Activated CD4-positive, alpha-beta memory T cell treated with anti-CD3 and anti-CD28 coated beads, Interleukin-2, amount 10 ng/mL, durations not matched to agents 7 days and 5 days (primary cell): Measurements from ENCODE around the gene HIP1R. TPM values are rescaled to one million over a fixed set of nuclear protein-coding genes. Genes with fewer than 3 reads are reported as not detected.

Experiments
- CTCF ChIA-PET: fragments of 350-600 bp; sonication (Branson Sonifier 250); formaldehyde crosslinking; loops from one replicate; lab custom pipeline; 2021; ENCODE audit warnings: antibody characterized with exemption, inconsistent platforms; lab: Charles Lee
- POLR2A ChIA-PET: fragments of 350-600 bp; sonication (Branson Sonifier 250); formaldehyde crosslinking; loops from one replicate; lab custom pipeline; 2021; ENCODE audit warnings: antibody characterized with exemption; lab: Charles Lee
- DNase-seq: peaks from one replicate; pipeline ENCODE4 v3.0.0-alpha.2; 2020
- H3K27ac Mint-ChIP-seq: one replicate; pipeline ENCODE4 v1.8.0; 2021; ENCODE audit warnings: mild to moderate bottlenecking, mixed read lengths
- H3K27me3 Mint-ChIP-seq: one replicate; pipeline ENCODE4 v1.8.0; 2021; ENCODE audit warnings: mixed read lengths
- H3K36me3 Mint-ChIP-seq: one replicate; pipeline ENCODE4 v1.8.0; 2021; ENCODE audit warnings: low read depth, mixed read lengths
- H3K4me1 Mint-ChIP-seq: one replicate; pipeline ENCODE4 v1.8.0; 2021; ENCODE audit warnings: mixed read lengths
- H3K4me3 Mint-ChIP-seq: one replicate; pipeline ENCODE4 v1.8.0; 2021; ENCODE audit warnings: mild to moderate bottlenecking, mixed read lengths
- H3K9me3 Mint-ChIP-seq: one replicate; pipeline ENCODE4 v1.8.0; 2021; ENCODE audit warnings: mixed read lengths
- total RNA-seq, 2 experiments: library from RNA; stranded (reverse); gene quantifications; one replicate each; pipeline ENCODE4 v1.2.3, GENCODE V29; 2021

The HIP1R gene
- total RNA-seq, 2 experiments from 2014 or later: 23.4 to 24.7 TPM

- Mint-ChIP-seq H3K36me3 (peaks cover 35% of the 10 kb centered on the region), H3K4me1 (peaks cover 78% of the 10 kb centered on the region), H3K9me3 (no peaks in the 10 kb centered on the region), H3K27ac (no peak overlapping the region), H3K4me3 (no peak overlapping the region), H3K27me3 (peaks cover 3% of the 10 kb centered on the region)
- CTCF ChIA-PET: interaction anchor here (1.1 to 1.6 kb wide), 5 partner anchors 9 to 75 kb away, joined by 3 to 6 read pairs (median 4); no protein-coding TSS in a partner anchor
- no peak for DNase-seq
- POLR2A ChIA-PET: interaction anchor here (1.3 to 11.5 kb wide), 4 partner anchors 9 to 18 kb away, joined by 3 to 136 read pairs (median 6); partner anchors contain the start of gene VPS37B
Measured at GRCh38 chr12:122880155-122880667, 45.0 kb downstream of the HIP1R start.

GRCh38 chr12:122880668-122881067, 45.4 kb downstream of the HIP1R start:
- POLR2A ChIA-PET: interaction anchor here (1.3 to 11.5 kb wide), 4 partner anchors 9 to 18 kb away, joined by 3 to 136 read pairs (median 6); partner anchors contain the start of gene VPS37B
- H3K4me3 Mint-ChIP-seq: no peak overlapping the region
- H3K4me1 Mint-ChIP-seq: peaks cover 74% of the 10 kb centered on the region
- peaks cover 35% of the 10 kb centered on the region for H3K36me3 Mint-ChIP-seq
- no peaks in the 10 kb centered on the region for H3K9me3 Mint-ChIP-seq
- DNase-seq: no peak
- no peak overlapping the region for H3K27ac Mint-ChIP-seq
- CTCF ChIA-PET: interaction anchor here (0.8 to 1.4 kb wide), 4 partner anchors 9 to 74 kb away, joined by 3 to 6 read pairs (median 4); no protein-coding TSS in a partner anchor
- H3K27me3 Mint-ChIP-seq: peaks cover 3% of the 10 kb centered on the region

- Mint-ChIP-seq H3K4me3 (no peak overlapping the region), H3K27me3 (peaks cover 3% of the 10 kb centered on the region), H3K36me3 (peaks cover 28% of the 10 kb centered on the region), H3K9me3 (no peaks in the 10 kb centered on the region), H3K4me1 (peaks cover 74% of the 10 kb centered on the region), H3K27ac (no peak overlapping the region)
- POLR2A ChIA-PET: interaction anchor here (1.1 to 11.5 kb wide), 3 partner anchors 12 to 47 kb away, joined by 3 to 136 read pairs (median 6); partner anchors contain the start of gene VPS37B
- CTCF ChIA-PET: interaction anchor here (1.0 to 2.0 kb wide), 7 partner anchors 11 to 71 kb away, joined by 3 to 9 read pairs (median 4); no protein-coding TSS in a partner anchor
- DNase-seq: no peak
Measured at GRCh38 chr12:122882908-122883558, 47.8 kb downstream of the HIP1R start.

- Mint-ChIP-seq H3K36me3 (peaks cover 26% of the 10 kb centered on the region), H3K27ac (no peak overlapping the region), H3K4me1 (peaks cover 76% of the 10 kb centered on the region), H3K4me3 (no peak overlapping the region), H3K27me3 (peaks cover 3% of the 10 kb centered on the region), H3K9me3 (no peaks in the 10 kb centered on the region)
- CTCF ChIA-PET: no interaction called here
- POLR2A ChIA-PET: interaction anchor here (11.5 kb wide), 1 partner anchor 14 kb away, joined by 136 read pairs; the partner anchor contains the start of gene VPS37B
- no peak for DNase-seq
Measured at GRCh38 chr12:122884091-122884826, 49.0 kb downstream of the HIP1R start.

- DNase-seq: no peak
- no peaks in the 10 kb centered on the region for H3K9me3 Mint-ChIP-seq
- H3K4me1 Mint-ChIP-seq: peaks cover 77% of the 10 kb centered on the region
- ChIA-PET CTCF (no interaction called here), POLR2A (interaction anchor here (11.5 kb wide), 1 partner anchor 14 kb away, joined by 136 read pairs; the partner anchor contains the start of gene VPS37B)
- H3K27me3 Mint-ChIP-seq: peaks cover 3% of the 10 kb centered on the region
- no peak overlapping the region for H3K4me3 Mint-ChIP-seq
- peaks cover 21% of the 10 kb centered on the region for H3K36me3 Mint-ChIP-seq
- H3K27ac Mint-ChIP-seq: no peak overlapping the region
Measured at GRCh38 chr12:122884860-122885259, 49.6 kb downstream of the HIP1R start.

- H3K36me3 Mint-ChIP-seq: peaks cover 18% of the 10 kb centered on the region
- no peaks in the 10 kb centered on the region for H3K9me3 Mint-ChIP-seq
- DNase-seq: no peak
- ChIA-PET POLR2A (interaction anchor here (1.2 to 11.5 kb wide), 3 partner anchors 12 to 220 kb away, joined by 3 to 136 read pairs (median 32); partner anchors contain the start of gene VPS37B), CTCF (interaction anchor here (0.5 kb wide), 1 partner anchor 742 kb away, joined by 3 read pairs; no protein-coding TSS in a partner anchor)
- no peak overlapping the region for H3K27ac Mint-ChIP-seq
- H3K4me3 Mint-ChIP-seq: no peak overlapping the region
- peaks cover 76% of the 10 kb centered on the region for H3K4me1 Mint-ChIP-seq
- H3K27me3 Mint-ChIP-seq: peaks cover 3% of the 10 kb centered on the region
Measured at GRCh38 chr12:122886161-122886560, 50.9 kb downstream of the HIP1R start.

GRCh38 chr12:122886851-122887818, 51.9 kb downstream of the HIP1R start:
- POLR2A ChIA-PET: interaction anchor here (0.7 to 11.5 kb wide), 7 partner anchors 10 to 219 kb away, joined by 3 to 136 read pairs (median 5); partner anchors contain the start of gene VPS37B
- peak; percentile 62 for DNase-seq

GRCh38 chr12:122887819-122888212, 52.6 kb downstream of the HIP1R start:
- H3K36me3 Mint-ChIP-seq: peaks cover 19% of the 10 kb centered on the region
- H3K4me1 Mint-ChIP-seq: peaks cover 74% of the 10 kb centered on the region
- peak overlapping the region; percentile 93 for H3K27ac Mint-ChIP-seq
- H3K9me3 Mint-ChIP-seq: no peaks in the 10 kb centered on the region
- H3K4me3 Mint-ChIP-seq: peak overlapping the region; percentile 31
- peaks cover 3% of the 10 kb centered on the region for H3K27me3 Mint-ChIP-seq
- no peak for DNase-seq
- ChIA-PET CTCF (interaction anchor here (0.6 to 2.4 kb wide), 7 partner anchors 10 to 58 kb away, joined by 3 to 11 read pairs (median 3); no protein-coding TSS in a partner anchor), POLR2A (interaction anchor here (0.8 to 11.5 kb wide), 8 partner anchors 11 to 345 kb away, joined by 3 to 136 read pairs (median 6); partner anchors contain the start of genes MPHOSPH9, MTRFR, OGFOD2 and VPS37B)

More at GRCh38 chr12:122886851-122887818, 51.9 kb downstream of the HIP1R start:
- no peaks in the 10 kb centered on the region for H3K9me3 Mint-ChIP-seq
- peak overlapping the region; percentile 31 for H3K4me3 Mint-ChIP-seq
- H3K27me3 Mint-ChIP-seq: peaks cover 3% of the 10 kb centered on the region
- H3K4me1 Mint-ChIP-seq: peaks cover 76% of the 10 kb centered on the region
- H3K36me3 Mint-ChIP-seq: peaks cover 18% of the 10 kb centered on the region
- peak overlapping the region; percentile 93 for H3K27ac Mint-ChIP-seq
- CTCF ChIA-PET: interaction anchor here (0.5 to 2.4 kb wide), 4 partner anchors 11 to 741 kb away, joined by 3 to 11 read pairs (median 6); no protein-coding TSS in a partner anchor

GRCh38 chr12:122888232-122888752, 53.0 kb downstream of the HIP1R start:
- Mint-ChIP-seq H3K9me3 (no peaks in the 10 kb centered on the region), H3K27ac (peak overlapping the region; percentile 93), H3K36me3 (peaks cover 16% of the 10 kb centered on the region), H3K4me1 (peaks cover 72% of the 10 kb centered on the region), H3K27me3 (no peaks in the 10 kb centered on the region), H3K4me3 (peak overlapping the region; percentile 74)
- POLR2A ChIA-PET: interaction anchor here (0.7 to 11.5 kb wide), 10 partner anchors 8 to 345 kb away, joined by 3 to 136 read pairs (median 6); partner anchors contain the start of genes MPHOSPH9, MTRFR, OGFOD2 and VPS37B
- CTCF ChIA-PET: interaction anchor here (0.6 to 2.4 kb wide), 7 partner anchors 9 to 57 kb away, joined by 3 to 11 read pairs (median 3); no protein-coding TSS in a partner anchor
- peak; percentile 51 for DNase-seq

GRCh38 chr12:122889761-122890520, 54.7 kb downstream of the HIP1R start:
- Mint-ChIP-seq H3K4me3 (peak overlapping the region; percentile 26), H3K36me3 (peaks cover 13% of the 10 kb centered on the region), H3K4me1 (peaks cover 76% of the 10 kb centered on the region), H3K27me3 (no peaks in the 10 kb centered on the region), H3K27ac (peak overlapping the region; percentile 48), H3K9me3 (no peaks in the 10 kb centered on the region)
- no peak for DNase-seq
- ChIA-PET POLR2A (interaction anchor here (1.7 to 11.5 kb wide), 3 partner anchors 9 to 13 kb away, joined by 4 to 136 read pairs (median 6); partner anchors contain the start of gene VPS37B), CTCF (interaction anchor here (2.4 kb wide), 1 partner anchor 8 kb away, joined by 11 read pairs; no protein-coding TSS in a partner anchor)
